H1 (cell line): ENCODE data around the gene AKT1. TPM values are rescaled to one million over a fixed set of nuclear protein-coding genes. Genes with fewer than 3 reads are reported as not detected.

Experiments
- CTCF ChIA-PET: fragments of 300-600 bp; sonication (Branson Sonifier 250); formaldehyde crosslinking; loops from one replicate; lab custom pipeline; 2021; ENCODE audit not compliant: partially characterized antibody; lab: Charles Lee
- POLR2A ChIA-PET: fragments of 300-600 bp; sonication (Branson Sonifier 250); formaldehyde crosslinking; loops from one replicate; lab custom pipeline; 2021; ENCODE audit warnings: inconsistent platforms; ENCODE audit not compliant: partially characterized antibody; lab: Charles Lee
- DNase-seq, 2 experiments: peaks; one replicate each; pipeline versions ENCODE4 v3.0.0 to v3.0.0-alpha.2; 2010 to 2022; ENCODE audit warnings: low spot score in 2 of 2, low read depth in 1 of 2, mixed read lengths in 1 of 2
- FAIRE-seq: peaks from 2 replicates; lab custom pipeline; 2011; peaks lifted over from hg19 to GRCh38; lab: Jason Lieb, UNC
- H2AFZ ChIP-seq: 2 replicates; pipeline ENCODE4 v1.8.1; 2012; ENCODE audit warnings: low read length, inconsistent platforms
- H2AK5ac ChIP-seq: 2 replicates; pipeline ENCODE4 v1.6.1; 2013; ENCODE audit warnings: low read depth, low read length
- H2BK120ac ChIP-seq: replicated peaks from 2 replicates; pipeline ENCODE3; 2013; ENCODE audit warnings: low read depth, low read length, inconsistent platforms
- H2BK12ac ChIP-seq: 2 replicates; pipeline ENCODE4 v1.6.1; 2013; ENCODE audit warnings: low read depth, low read length
- H2BK15ac ChIP-seq: 2 replicates; pipeline ENCODE4 v1.6.1; 2013; ENCODE audit warnings: low read length
- H2BK20ac ChIP-seq: 2 replicates; pipeline ENCODE4 v1.6.1; 2013; ENCODE audit warnings: low read length
- H2BK5ac ChIP-seq: 2 replicates; pipeline ENCODE4 v1.6.1; 2013; ENCODE audit warnings: low read depth, low read length
- H3K14ac ChIP-seq: 2 replicates; pipeline ENCODE4 v1.6.1; 2013; ENCODE audit warnings: inconsistent platforms; ENCODE audit not compliant: insufficient read length
- H3K18ac ChIP-seq: 2 replicates; pipeline ENCODE4 v1.6.1; 2013; ENCODE audit warnings: low read length; ENCODE audit errors: extremely low read depth
- H3K23ac ChIP-seq: 2 replicates; pipeline ENCODE4 v1.6.1; 2013; ENCODE audit warnings: inconsistent platforms; ENCODE audit not compliant: insufficient read length
- H3K23me2 ChIP-seq: 2 replicates; pipeline ENCODE4 v1.6.1; 2013; ENCODE audit warnings: low read depth, low read length
- H3K27ac ChIP-seq: 2 replicates; pipeline ENCODE4 v1.6.1; 2011; ENCODE audit warnings: low read depth, low read length, inconsistent platforms
- H3K27me3 ChIP-seq, 4 experiments: replicated peaks in 1 of 4; 1 replicate in 1 of 4; 2 replicates in 3 of 4; pipeline versions ENCODE4 v1.6.1 to v1.8.1; 2011 to 2013; ENCODE audit warnings: low read length in 3 of 4, mild to moderate bottlenecking in 3 of 4, inconsistent platforms in 2 of 4, mixed read lengths in 2 of 4, moderate library complexity in 1 of 4; ENCODE audit not compliant: control insufficient read depth in 3 of 4, insufficient read depth in 3 of 4; ENCODE audit errors: extremely low read depth in 1 of 4
- H3K36me3 ChIP-seq, 4 experiments: 2 replicates each; pipeline versions ENCODE4 v1.6.1 to v1.8.1; 2011 to 2013; ENCODE audit warnings: mild to moderate bottlenecking in 4 of 4, low read length in 3 of 4, moderate library complexity in 2 of 4, control low read depth in 1 of 4, inconsistent platforms in 1 of 4; ENCODE audit not compliant: insufficient read depth in 4 of 4, control insufficient read depth in 2 of 4
- H3K4ac ChIP-seq: replicated peaks from 2 replicates; pipeline ENCODE3; 2013; ENCODE audit warnings: low read length, low read depth, mixed read lengths, inconsistent platforms; ENCODE audit not compliant: insufficient read length
- H3K4me1 ChIP-seq, 4 experiments: replicated peaks in 1 of 4; 1 replicate in 1 of 4; 2 replicates in 3 of 4; pipeline versions ENCODE4 v1.6.1 to v1.8.1; 2011 to 2013; ENCODE audit warnings: low read length in 3 of 4, inconsistent platforms in 2 of 4, mixed read lengths in 1 of 4; ENCODE audit not compliant: insufficient read depth in 4 of 4, control insufficient read depth in 3 of 4
- H3K4me2 ChIP-seq, 2 experiments: 2 replicates each; pipeline versions ENCODE4 v1.6.1 to v1.8.1; 2011 to 2013; ENCODE audit warnings: low read depth in 2 of 2, low read length in 2 of 2, control low read depth in 1 of 2, inconsistent platforms in 1 of 2, mild to moderate bottlenecking in 1 of 2; ENCODE audit not compliant: insufficient read depth in 1 of 2
- H3K4me3 ChIP-seq, 4 experiments: fragments of 200-600, 300-600 bp in 1 of 4; sonication (generic), shearing (Covaris generic), sonication (Bioruptor Twin) in 1 of 4; 2 replicates each; pipeline versions ENCODE4 v1.5.1 to v1.8.1; 2011 to 2016; ENCODE audit warnings: low read length in 4 of 4, low read depth in 3 of 4, control low read depth in 2 of 4, inconsistent platforms in 2 of 4, mild to moderate bottlenecking in 2 of 4, mixed read lengths in 1 of 4, moderate library complexity in 1 of 4; ENCODE audit not compliant: insufficient read depth in 2 of 4; ENCODE audit errors: extremely low read depth in 1 of 4
- H3K56ac ChIP-seq: replicated peaks from 2 replicates; pipeline ENCODE3; 2013; ENCODE audit warnings: low read depth, mild to moderate bottlenecking, mixed read lengths, low read length, inconsistent platforms; ENCODE audit not compliant: insufficient read length
- H3K79me1 ChIP-seq: 2 replicates; pipeline ENCODE4 v1.6.1; 2013; ENCODE audit warnings: low read depth, low read length, control low read depth
- H3K79me2 ChIP-seq, 2 experiments: 2 replicates each; pipeline versions ENCODE4 v1.6.1 to v1.8.1; 2012 to 2013; ENCODE audit warnings: low read length in 2 of 2, mild to moderate bottlenecking in 2 of 2, inconsistent platforms in 1 of 2; ENCODE audit not compliant: insufficient read depth in 2 of 2, control insufficient read depth in 1 of 2
- H3K9ac ChIP-seq, 4 experiments: replicated peaks in 1 of 4; 1 replicate in 1 of 4; 2 replicates in 3 of 4; pipeline versions ENCODE4 v1.6.1 to v1.8.1; 2011 to 2013; ENCODE audit warnings: low read depth in 3 of 4, low read length in 3 of 4, control low read depth in 2 of 4, mild to moderate bottlenecking in 2 of 4, moderate library complexity in 2 of 4, inconsistent platforms in 1 of 4; ENCODE audit errors: extremely low read depth in 1 of 4
- H3K9me3 ChIP-seq, 2 experiments: 2 replicates each; pipeline versions ENCODE4 v1.6.1 to v1.8.1; 2012 to 2013; ENCODE audit warnings: mild to moderate bottlenecking in 2 of 2, moderate library complexity in 2 of 2, control low read depth in 1 of 2, inconsistent platforms in 1 of 2, low read depth in 1 of 2, low read length in 1 of 2, mixed read lengths in 1 of 2; ENCODE audit not compliant: insufficient read depth in 2 of 2
- H4K20me1 ChIP-seq, 2 experiments: replicated peaks in 1 of 2; 2 replicates each; pipeline versions ENCODE3 to v1.8.1; 2011 to 2013; ENCODE audit warnings: inconsistent platforms in 2 of 2, low read length in 2 of 2, mild to moderate bottlenecking in 1 of 2; ENCODE audit not compliant: insufficient read depth in 2 of 2, control insufficient read depth in 1 of 2
- H4K5ac ChIP-seq: 2 replicates; pipeline ENCODE4 v1.6.1; 2013; ENCODE audit warnings: low read length, low read depth, mixed read lengths, inconsistent platforms; ENCODE audit not compliant: insufficient read length
- H4K8ac ChIP-seq: 2 replicates; pipeline ENCODE4 v1.8.0; 2013; ENCODE audit warnings: mild to moderate bottlenecking, moderate library complexity, low read length, inconsistent platforms; ENCODE audit not compliant: insufficient read depth; ENCODE audit errors: extremely low read depth
- H4K91ac ChIP-seq: replicated peaks from 2 replicates; pipeline ENCODE3; 2013; ENCODE audit warnings: low read length, mixed read lengths, inconsistent platforms; ENCODE audit not compliant: insufficient read length
- JUN ChIP-seq: IDR thresholded peaks from 2 replicates; pipeline ENCODE4 v1.6.1; 2011; ENCODE audit warnings: low read depth, mild to moderate bottlenecking, improper control_type of control experiment, low read length
- whole genome bisulfite sequencing, 2 experiments: shearing (Covaris generic) in 1 of 2; methylation state at CpG; one replicate each; pipeline versions ENCODE4 v1.1.6 to v1.1.7; 2013 to 2015; ENCODE audit warnings: low lambda C conversion rate in 2 of 2, mixed read lengths in 2 of 2, inconsistent platforms in 1 of 2, low coverage in 1 of 2, missing lambda C conversion rate in 1 of 2; ENCODE audit not compliant: insufficient replicate concordance in 2 of 2, insufficient coverage in 1 of 2, insufficient read length in 1 of 2; ENCODE audit errors: extremely low coverage in 1 of 2, missing lambda C conversion rate in 1 of 2; 5-methylcytosine and 5-hydroxymethylcytosine counted together
- polyA plus RNA-seq, 7 experiments: library from polyadenylated mRNA; depleted of rRNA in 3 of 7; stranded (reverse) in 5 of 7; unstranded in 2 of 7; fragments of >200 nt in 5 of 7; fragments of 200-250 nt in 2 of 7; gene quantifications; 1 replicate in 5 of 7; 2 replicates in 1 of 7; 4 replicates in 1 of 7; pipeline versions ENCODE4 v1.2.1 to v1.2.3, GENCODE V29; 2011 to 2013; ENCODE audit warnings: missing spikeins in 2 of 7, mixed read lengths in 2 of 7
- total RNA-seq: library from RNA; stranded (reverse); fragmentation: NEBNext Ultra II Directional; extraction: Animal tissue kit (Norgen Biotek cat#: 25700); gene quantifications from 2 replicates; pipeline ENCODE4 v1.2.1, GENCODE V29; 2021

Gene AKT1
- total and polyA plus RNA-seq, 2 of the 8 experiments (the other 6 are each of a cell fraction or from before 2014, with no cell fraction given) = 68.1 to 71.5 TPM

DNA sequence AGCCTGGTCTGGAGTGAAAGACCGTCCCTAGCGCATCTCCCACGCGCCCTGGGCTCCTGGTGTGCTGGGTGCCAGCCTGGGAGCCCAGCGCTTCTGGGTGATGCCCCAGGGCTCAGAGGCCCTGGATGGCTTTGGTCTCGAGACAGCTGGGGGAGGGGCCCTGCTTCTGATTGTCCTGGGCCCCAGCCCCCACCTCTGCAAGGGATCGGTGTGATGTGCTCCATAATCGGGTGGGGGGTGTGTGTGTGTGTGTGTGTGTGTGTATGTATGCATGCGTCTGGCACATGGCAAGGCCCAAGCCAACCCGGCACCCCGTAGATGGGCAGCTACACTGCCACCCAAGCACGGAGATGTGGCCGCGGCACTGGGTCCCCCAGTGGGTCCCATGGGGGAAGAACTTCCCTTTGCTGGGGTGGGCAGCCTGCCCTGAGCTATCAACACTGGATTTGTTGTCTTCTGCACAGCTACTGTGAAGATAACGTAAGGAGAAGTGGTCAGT lies 8.4 kb upstream of the AKT1 start:
- Histone ChIP-seq H3K9ac (no peak overlapping the region), H4K5ac (no peak overlapping the region), H3K27ac (no peak overlapping the region), H3K4ac (no peak overlapping the region), H3K23ac (no peak overlapping the region), H3K56ac (no peak overlapping the region), H3K36me3 (no peaks in the 10 kb centered on the region), H4K20me1 (peaks cover 3 to 13% of the 10 kb centered on the region in 2 experiments), H3K9me3 (no peaks in the 10 kb centered on the region), H3K79me2 (no peaks in the 10 kb centered on the region), H3K23me2 (peaks cover 17% of the 10 kb centered on the region), H2BK120ac (no peak overlapping the region), H3K18ac (no peak overlapping the region), H3K79me1 (no peaks in the 10 kb centered on the region), H3K4me3 (no peak overlapping the region), H2BK20ac (no peak overlapping the region), H2BK15ac (no peak overlapping the region), H3K27me3 (peaks cover 14 to 39% (median 28%) of the 10 kb centered on the region in 4 experiments), H3K4me2 (no peak overlapping the region), H3K4me1 (peaks cover 0 to 9% (median 5%) of the 10 kb centered on the region in 4 experiments; a peak in 5 of 7 replicates), H4K91ac (no peak overlapping the region), H2AK5ac (no peak overlapping the region), H3K14ac (no peak overlapping the region), H2AFZ (no peak overlapping the region), H4K8ac (no peak overlapping the region), H2BK5ac (no peak overlapping the region), H2BK12ac (no peak overlapping the region)
- WGBS, 2 experiments = 89% methylated on average over 13 of the region's 15 CpGs; no CpG with 5 or more reads in 1 of the 2 experiments
- POLR2A ChIA-PET = interaction anchor here (0.9 to 1.4 kb wide), 3 partner anchors 15 to 49 kb away, joined by 3 to 5 read pairs (median 3); no protein-coding TSS in a partner anchor
- FAIRE-seq (no peak), DNase-seq (no peak)
- CTCF ChIA-PET = interaction anchor here (0.8 to 3.0 kb wide), 4 partner anchors 17 to 78 kb away, joined by 3 to 17 read pairs (median 8); no protein-coding TSS in a partner anchor
- no peak for TF ChIP-seq JUN
